Keratinocyte (primary cell): Measurements from ENCODE around the gene DHX57. TPM values are rescaled to one million over a fixed set of nuclear protein-coding genes. Genes with fewer than 3 reads are reported as not detected.

Source experiments
- DNase-seq: peaks from one replicate; pipeline ENCODE4 v3.0.0-alpha.2; 2011; ENCODE audit warnings: low read depth, missing footprints, low spot score
- FAIRE-seq: peaks from 2 replicates; lab custom pipeline; 2011; peaks lifted over from hg19 to GRCh38; lab: Jason Lieb, UNC
- H2AFZ ChIP-seq: 2 replicates; pipeline ENCODE4 v1.6.0; 2012; ENCODE audit warnings: low read length, control low read depth, inconsistent platforms; ENCODE audit not compliant: control insufficient read depth
- H3K27ac ChIP-seq: 2 replicates; pipeline ENCODE4 v1.5.1; 2011; ENCODE audit warnings: low read length; ENCODE audit not compliant: control insufficient read depth, insufficient read depth
- H3K27me3 ChIP-seq: 3 replicates; pipeline ENCODE4 v1.6.0; 2011; ENCODE audit warnings: low read length; ENCODE audit not compliant: control insufficient read depth, insufficient read depth; ENCODE audit errors: extremely low read depth
- H3K36me3 ChIP-seq, 2 experiments: 2 replicates in 1 of 2; 3 replicates in 1 of 2; pipeline ENCODE4 v1.5.1; 2011; ENCODE audit warnings: low read length in 2 of 2, mild to moderate bottlenecking in 1 of 2; ENCODE audit not compliant: control insufficient read depth in 2 of 2, insufficient read depth in 2 of 2; ENCODE audit errors: extremely low read depth in 1 of 2
- H3K4me1 ChIP-seq: 3 replicates; pipeline ENCODE4 v1.5.1; 2011; ENCODE audit warnings: low read length; ENCODE audit not compliant: control insufficient read depth, insufficient read depth; ENCODE audit errors: extremely low read depth
- H3K4me2 ChIP-seq: 3 replicates; pipeline ENCODE4 v1.6.0; 2011; ENCODE audit warnings: low read depth, low read length; ENCODE audit not compliant: control insufficient read depth, insufficient read depth; ENCODE audit errors: extremely low read depth
- H3K4me3 ChIP-seq, 3 experiments: fragments of 200-600 bp in 1 of 3; sonication (generic) in 1 of 3; 2 replicates in 2 of 3; 3 replicates in 1 of 3; pipeline ENCODE4 v1.5.1; 2011 to 2016; ENCODE audit warnings: low read length in 3 of 3, mild to moderate bottlenecking in 3 of 3, control low read depth in 2 of 3, inconsistent platforms in 1 of 3, low read depth in 1 of 3, mixed read lengths in 1 of 3, mixed run types in 1 of 3, moderate library complexity in 1 of 3; ENCODE audit not compliant: control insufficient read depth in 2 of 3, insufficient read depth in 2 of 3; ENCODE audit errors: extremely low read depth in 1 of 3
- H3K79me2 ChIP-seq: 2 replicates; pipeline ENCODE4 v1.6.0; 2012; ENCODE audit warnings: low read length; ENCODE audit not compliant: control insufficient read depth, insufficient read depth
- H3K9ac ChIP-seq: 3 replicates; pipeline ENCODE4 v1.6.0; 2011; ENCODE audit warnings: low read length; ENCODE audit not compliant: control insufficient read depth, insufficient read depth; ENCODE audit errors: extremely low read depth
- H3K9me1 ChIP-seq: 3 replicates; pipeline ENCODE4 v1.6.0; 2011; ENCODE audit warnings: low read length; ENCODE audit not compliant: control insufficient read depth, insufficient read depth; ENCODE audit errors: extremely low read depth
- H3K9me3 ChIP-seq: 2 replicates; pipeline ENCODE4 v1.5.1; 2012; ENCODE audit warnings: low read depth, low read length; ENCODE audit not compliant: control insufficient read depth
- H4K20me1 ChIP-seq: 3 replicates; pipeline ENCODE4 v1.6.0; 2011; ENCODE audit warnings: low read length; ENCODE audit not compliant: control insufficient read depth, insufficient read depth; ENCODE audit errors: extremely low read depth
- CTCF ChIP-seq, 3 experiments: IDR thresholded peaks in 1 of 3; conservative IDR thresholded peaks in 1 of 3; optimal IDR thresholded peaks in 1 of 3; 2 replicates in 2 of 3; 3 replicates in 1 of 3; pipeline versions ENCODE3 to v1.5.1; 2011; ENCODE audit warnings: low read length in 3 of 3, mild to moderate bottlenecking in 3 of 3, moderate library complexity in 2 of 3, control low read depth in 1 of 3, inconsistent platforms in 1 of 3; ENCODE audit not compliant: insufficient read depth in 2 of 3; ENCODE audit errors: extremely low read depth in 1 of 3
- EZH2 ChIP-seq: IDR thresholded peaks from one replicate; pipeline ENCODE4 v1.6.1; 2012; ENCODE audit warnings: inconsistent platforms, mild to moderate bottlenecking, low read length, moderate library complexity
- dilution Hi-C: fragments of 300-500 bp; cut with MboI; formaldehyde crosslinking; loops from one replicate; pipeline ENCODE4 v1.7.0; 2020; ENCODE audit warnings: low sequenced_read_pairs; ENCODE audit not compliant: extremely low pct_ligation_motif_present
- polyA plus RNA-seq, 5 experiments: library from polyadenylated mRNA; depleted of rRNA in 3 of 5; stranded (reverse) in 3 of 5; stranded (forward) in 1 of 5; unstranded in 1 of 5; fragments of >200 nt; gene quantifications; 1 replicate in 1 of 5; 2 replicates in 3 of 5; 3 replicates in 1 of 5; pipeline versions ENCODE4 v1.2.1 to v1.2.3, GENCODE V29; 2011 to 2012; ENCODE audit warnings: missing spikeins in 2 of 5, low read depth in 1 of 5, low replicate concordance in 1 of 5

The DHX57 gene
- polyA plus RNA-seq, 1 donor (not counting 4 experiments of a cell fraction or from before 2014, with no cell fraction given), result 19.0 TPM

- Histone ChIP-seq H4K20me1 (no peaks in the 10 kb centered on the region), H3K4me3 (no peak overlapping the region), H3K27ac (no peak overlapping the region), H3K79me2 (no peaks in the 10 kb centered on the region), H2AFZ (no peak overlapping the region), H3K36me3 (no peaks in the 10 kb centered on the region), H3K9me3 (no peaks in the 10 kb centered on the region), H3K9me1 (no peaks in the 10 kb centered on the region), H3K4me2 (no peak overlapping the region), H3K9ac (no peak overlapping the region), H3K4me1 (peaks cover 14% of the 10 kb centered on the region), H3K27me3 (no peaks in the 10 kb centered on the region)
- dilution Hi-C loops, result no loop called here
- no peak for DNase-seq
- no peak for TF ChIP-seq EZH2
- no peak for TF ChIP-seq CTCF (optimal IDR thresholded peaks at IDR 0.05 in 1 of 3, IDR thresholded peaks at IDR 0.05 in 1 of 3, conservative IDR thresholded peaks at IDR 0.05 in 1 of 3; ENCODE audit: extremely low read depth in 1 of 3, insufficient read depth in 2 of 3, low read length in 3 of 3)
- no peak for FAIRE-seq
Observed at GRCh38 chr2:38905251-38905650, 29.5 kb upstream of the DHX57 start.

GRCh38 chr2:38900726-38901125 is 25.0 kb upstream of the DHX57 start:
- no peaks in the 10 kb centered on the region for H4K20me1 ChIP-seq
- no peak overlapping the region for H3K4me3 ChIP-seq
- H3K9ac ChIP-seq, result no peak overlapping the region
- no peaks in the 10 kb centered on the region for H3K79me2 ChIP-seq
- no peaks in the 10 kb centered on the region for H3K9me1 ChIP-seq
- TF ChIP-seq CTCF (optimal IDR thresholded peaks at IDR 0.05 in 1 of 3, IDR thresholded peaks at IDR 0.05 in 1 of 3, conservative IDR thresholded peaks at IDR 0.05 in 1 of 3; ENCODE audit: extremely low read depth in 1 of 3, insufficient read depth in 2 of 3, low read length in 3 of 3), result no peak
- TF ChIP-seq EZH2, result no peak
- H3K4me2 ChIP-seq, result no peak overlapping the region
- peaks cover 2% of the 10 kb centered on the region for H3K4me1 ChIP-seq
- H3K27ac ChIP-seq, result no peak overlapping the region
- FAIRE-seq, result no peak
- no peak overlapping the region for H2AFZ ChIP-seq
- no peaks in the 10 kb centered on the region for H3K27me3 ChIP-seq
- H3K9me3 ChIP-seq, result no peaks in the 10 kb centered on the region
- no peaks in the 10 kb centered on the region for H3K36me3 ChIP-seq
- no peak for DNase-seq
- dilution Hi-C loops, result no loop called here
